GM19455 (cell line): ENCODE data around the gene CDK11A.

Experiments used
- ATAC-seq: cut with Tn5 transposase; IDR thresholded peaks from one replicate; pipeline ENCODE4 v1.9.1; 2021; ENCODE audit not compliant: unreplicated experiment

Gene CDK11A

GRCh38 chr1:1724035-1724864 lies at the start of gene CDK11A:
Gene CDK11A, minus strand, starts transcription at chr1:1724357. Its CDS starts 1,539 bp downstream, at chr1:1722818.
- ATAC-seq = peak; percentile 88

- ATAC-seq = no peak
These were observed 49.7 kb upstream of the CDK11A start for GRCh38 chr1:1773874-1774273.

- ATAC-seq = no peak
These were observed 46.9 kb upstream of the CDK11A start for GRCh38 chr1:1771096-1771495.

- ATAC-seq = no peak
These were observed 45.9 kb upstream of the CDK11A start for GRCh38 chr1:1770102-1770501.

- no peak for ATAC-seq
These were observed 44.3 kb upstream of the CDK11A start for GRCh38 chr1:1768249-1768992.

- no peak for ATAC-seq
These were observed 40.8 kb upstream of the CDK11A start for GRCh38 chr1:1764876-1765470.

GRCh38 chr1:1763657-1764621 lies 39.8 kb upstream of the CDK11A start:
- no peak for ATAC-seq

GRCh38 chr1:1761504-1762376 lies 37.6 kb upstream of the CDK11A start:
- ATAC-seq = no peak

GRCh38 chr1:1760715-1761114 lies 36.6 kb upstream of the CDK11A start:
- no peak for ATAC-seq

- no peak for ATAC-seq
These were observed 36.1 kb upstream of the CDK11A start for GRCh38 chr1:1760345-1760650.

GRCh38 chr1:1759456-1760344 lies 35.5 kb upstream of the CDK11A start:
- ATAC-seq = no peak

- ATAC-seq = no peak
These were observed 34.7 kb upstream of the CDK11A start for GRCh38 chr1:1758692-1759455.

- no peak for ATAC-seq
These were observed 34.0 kb upstream of the CDK11A start for GRCh38 chr1:1758059-1758621.

GRCh38 chr1:1757422-1758058 lies 33.4 kb upstream of the CDK11A start:
- ATAC-seq = no peak

- ATAC-seq = no peak
These were observed 32.7 kb upstream of the CDK11A start for GRCh38 chr1:1756661-1757421.

GRCh38 chr1:1755852-1756251 lies 31.7 kb upstream of the CDK11A start:
- ATAC-seq = no peak

GRCh38 chr1:1755426-1755825 lies 31.3 kb upstream of the CDK11A start:
- ATAC-seq = no peak
